ENCODE data around the gene CHD9NB.

Gene CHD9NB

DNA sequence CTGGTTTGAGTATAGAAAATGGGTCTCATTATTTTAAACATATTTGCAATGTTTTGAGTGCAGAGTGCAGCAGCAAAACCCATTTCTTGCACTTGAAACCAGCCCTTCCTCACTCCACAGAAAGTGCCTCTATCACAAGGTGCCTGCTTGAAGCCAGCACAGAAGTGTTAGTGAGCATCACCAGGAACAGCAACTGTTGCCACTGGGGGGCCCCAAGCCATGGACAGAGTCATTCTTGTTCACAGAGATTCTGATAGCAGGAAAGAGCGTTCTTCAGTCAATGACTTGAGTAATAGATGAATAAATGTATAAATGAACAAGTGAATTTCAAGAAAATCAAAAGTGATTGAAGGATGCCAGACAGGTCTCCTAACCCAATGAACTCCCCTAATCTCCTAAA is 45.6 kb downstream of the CHD9NB start:
- Mint-ChIP-seq H3K27me3 (ENCODE audit: low read depth) (peaks cover 4% of the 10 kb centered on the region), H3K4me3 (no peak overlapping the region), H3K9me3 (peaks cover 4% of the 10 kb centered on the region), H3K27ac (no peak overlapping the region), H3K36me3 (ENCODE audit: low read depth) (no peaks in the 10 kb centered on the region), H3K4me1 (no peaks in the 10 kb centered on the region)
- TF ChIP-seq, protein P1, sequence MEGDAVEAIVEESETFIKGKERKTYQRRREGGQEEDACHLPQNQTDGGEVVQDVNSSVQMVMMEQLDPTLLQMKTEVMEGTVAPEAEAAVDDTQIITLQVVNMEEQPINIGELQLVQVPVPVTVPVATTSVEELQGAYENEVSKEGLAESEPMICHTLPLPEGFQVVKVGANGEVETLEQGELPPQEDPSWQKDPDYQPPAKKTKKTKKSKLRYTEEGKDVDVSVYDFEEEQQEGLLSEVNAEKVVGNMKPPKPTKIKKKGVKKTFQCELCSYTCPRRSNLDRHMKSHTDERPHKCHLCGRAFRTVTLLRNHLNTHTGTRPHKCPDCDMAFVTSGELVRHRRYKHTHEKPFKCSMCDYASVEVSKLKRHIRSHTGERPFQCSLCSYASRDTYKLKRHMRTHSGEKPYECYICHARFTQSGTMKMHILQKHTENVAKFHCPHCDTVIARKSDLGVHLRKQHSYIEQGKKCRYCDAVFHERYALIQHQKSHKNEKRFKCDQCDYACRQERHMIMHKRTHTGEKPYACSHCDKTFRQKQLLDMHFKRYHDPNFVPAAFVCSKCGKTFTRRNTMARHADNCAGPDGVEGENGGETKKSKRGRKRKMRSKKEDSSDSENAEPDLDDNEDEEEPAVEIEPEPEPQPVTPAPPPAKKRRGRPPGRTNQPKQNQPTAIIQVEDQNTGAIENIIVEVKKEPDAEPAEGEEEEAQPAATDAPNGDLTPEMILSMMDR (IDR thresholded peaks at IDR 0.05; ENCODE audit: unreplicated experiment in 3 of 3) = no peak

DNA sequence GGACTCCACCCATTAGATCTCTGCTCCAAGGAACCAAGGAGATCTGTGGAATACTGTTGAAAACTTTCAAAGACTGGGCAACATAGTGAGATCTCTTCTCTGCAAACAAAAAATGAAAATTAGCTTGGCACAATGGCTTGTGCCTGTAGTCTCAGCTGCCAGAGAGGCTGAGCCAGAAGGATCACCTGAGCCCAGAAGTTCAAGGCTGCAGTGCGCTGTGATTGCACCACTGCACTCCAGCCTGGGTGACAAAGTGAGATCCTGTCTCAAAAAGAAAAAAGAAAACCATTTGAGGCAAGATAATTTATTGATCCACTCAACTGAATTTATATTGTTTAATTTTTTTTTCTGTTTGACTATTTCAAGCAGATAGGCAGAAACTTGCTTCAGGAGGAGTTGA is 54.8 kb downstream of the CHD9NB start:
- TF ChIP-seq, protein P1 (IDR thresholded peaks at IDR 0.05; ENCODE audit: unreplicated experiment in 3 of 3) = no peak
- Mint-ChIP-seq H3K36me3 (ENCODE audit: low read depth) (no peaks in the 10 kb centered on the region), H3K27ac (no peak overlapping the region), H3K9me3 (peaks cover 6% of the 10 kb centered on the region), H3K4me3 (no peak overlapping the region), H3K27me3 (ENCODE audit: low read depth) (no peaks in the 10 kb centered on the region), H3K4me1 (no peaks in the 10 kb centered on the region)

DNA sequence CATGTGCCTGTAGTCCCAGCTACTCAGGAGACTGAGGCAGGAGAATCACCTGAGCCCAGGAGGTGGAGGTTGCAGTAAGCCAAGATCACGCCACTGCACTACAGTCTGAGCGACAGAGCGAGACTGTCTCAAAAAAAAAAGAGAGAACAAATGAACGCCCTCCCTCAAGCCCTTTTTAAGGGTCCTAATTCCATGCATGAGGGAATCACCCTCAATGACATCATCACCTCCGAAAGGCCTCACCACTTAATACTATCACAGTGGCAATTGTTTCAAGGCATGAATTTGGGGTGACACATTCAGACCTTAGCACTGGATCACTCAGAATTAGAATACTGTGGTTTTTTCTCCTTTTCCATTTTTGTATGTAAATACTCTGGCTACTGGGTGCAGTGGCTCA is 57.8 kb downstream of the CHD9NB start:
- Mint-ChIP-seq H3K9me3 (peaks cover 6% of the 10 kb centered on the region), H3K36me3 (ENCODE audit: low read depth) (no peaks in the 10 kb centered on the region), H3K27me3 (ENCODE audit: low read depth) (no peaks in the 10 kb centered on the region), H3K27ac (no peak overlapping the region), H3K4me3 (no peak overlapping the region), H3K4me1 (no peaks in the 10 kb centered on the region)
- TF ChIP-seq, protein P1 (IDR thresholded peaks at IDR 0.05; ENCODE audit: unreplicated experiment in 3 of 3) = no peak

DNA sequence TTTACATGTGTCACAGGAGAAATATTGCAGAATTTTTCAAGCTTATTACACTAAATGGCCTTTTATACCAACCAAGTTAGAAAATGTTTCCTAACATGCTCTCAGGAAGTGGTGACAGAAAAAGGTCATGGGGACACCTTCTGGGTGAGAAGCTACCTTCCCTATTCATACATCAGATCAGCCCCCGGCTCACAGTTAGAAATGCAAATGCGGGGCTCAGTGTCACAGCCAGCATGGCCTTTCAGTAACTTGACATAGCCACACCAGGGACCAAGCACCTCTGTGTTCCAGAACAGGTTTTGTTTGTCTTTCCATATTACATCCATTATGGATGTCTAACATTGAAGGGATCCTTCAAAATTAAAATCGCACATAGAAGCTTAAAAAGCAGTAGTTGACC is 59.5 kb downstream of the CHD9NB start:
- TF ChIP-seq, protein P1 (IDR thresholded peaks at IDR 0.05; ENCODE audit: unreplicated experiment in 3 of 3) = no peak
- peaks cover 2% of the 10 kb centered on the region for H3K9me3 Mint-ChIP-seq
- H3K36me3 Mint-ChIP-seq (ENCODE audit: low read depth) = no peaks in the 10 kb centered on the region
- no peak overlapping the region for H3K27ac Mint-ChIP-seq
- H3K4me3 Mint-ChIP-seq = no peak overlapping the region
- H3K27me3 Mint-ChIP-seq (ENCODE audit: low read depth) = no peaks in the 10 kb centered on the region
- no peaks in the 10 kb centered on the region for H3K4me1 Mint-ChIP-seq

DNA sequence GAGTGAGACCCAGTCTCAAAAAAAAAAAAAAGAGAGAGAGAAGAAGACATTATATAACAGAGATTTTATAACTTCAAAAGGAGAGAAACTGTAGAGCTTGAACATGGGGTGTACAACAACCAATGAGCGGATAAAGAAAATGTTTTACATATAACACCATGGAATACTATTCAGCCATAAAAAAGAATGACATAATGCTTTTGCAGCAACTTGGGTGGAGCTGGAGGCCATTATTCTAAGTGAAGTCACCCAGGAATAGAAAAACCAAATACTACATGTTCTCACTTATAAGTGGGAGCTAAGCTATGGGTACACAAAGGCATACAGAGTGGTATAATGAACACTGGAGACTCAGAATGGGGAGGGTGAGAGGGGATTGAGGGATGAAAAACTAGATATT is 61.1 kb downstream of the CHD9NB start:
- no peak overlapping the region for H3K4me3 Mint-ChIP-seq
- H3K27me3 Mint-ChIP-seq (ENCODE audit: low read depth) = no peaks in the 10 kb centered on the region
- H3K27ac Mint-ChIP-seq = no peak overlapping the region
- no peaks in the 10 kb centered on the region for H3K36me3 Mint-ChIP-seq (ENCODE audit: low read depth)
- no peaks in the 10 kb centered on the region for H3K9me3 Mint-ChIP-seq
- H3K4me1 Mint-ChIP-seq = no peaks in the 10 kb centered on the region
- TF ChIP-seq, protein P1 (IDR thresholded peaks at IDR 0.05; ENCODE audit: unreplicated experiment in 3 of 3) = no peak
